ENCODE results near the gene MAP3K13. TPM values are rescaled to one million over a fixed set of nuclear protein-coding genes. Genes with fewer than 3 reads are reported as not detected.

MAP3K13 gene
- total and polyA plus RNA-seq, 2 of the 13 experiments (the other 11 are each of a cell fraction or from before 2014, with no cell fraction given), result 24.2 to 26.5 TPM

- no peak for TF ChIP-seq HIC2 (CRISPR knock-in tag; IDR thresholded peaks at IDR 0.05; ENCODE audit: low read depth)
- TF ChIP-seq MXD4 (CRISPR knock-in tag; IDR thresholded peaks at IDR 0.05), result no peak; the same call in 1 of the 2 replicates
- no peak for TF ChIP-seq KDM1A (CRISPR knock-in tag; IDR thresholded peaks at IDR 0.05)
- no peak for TF ChIP-seq TERF1 (CRISPR knock-in tag; IDR thresholded peaks at IDR 0.05)
- no peak for TF ChIP-seq ZNF292 (CRISPR knock-in tag; IDR thresholded peaks at IDR 0.05; ENCODE audit: borderline replicate concordance, low read depth)
- no peak for TF ChIP-seq ESRRA (CRISPR knock-in tag; IDR thresholded peaks at IDR 0.05; ENCODE audit: low read depth)
- TF ChIP-seq PPARG (CRISPR knock-in tag; conservative IDR thresholded peaks at IDR 0.05), result no peak
- TF ChIP-seq MXD3 (CRISPR knock-in tag; IDR thresholded peaks at IDR 0.05), result no peak
- TF ChIP-seq RNF219 (CRISPR knock-in tag; IDR thresholded peaks at IDR 0.05), result no peak
- no peak; the same call in 1 of the 2 replicates for TF ChIP-seq PATZ1 (CRISPR knock-in tag; IDR thresholded peaks at IDR 0.05)
- TF ChIP-seq MLX (CRISPR knock-in tag; IDR thresholded peaks at IDR 0.05), result no peak
- TF ChIP-seq ZNF841 (CRISPR knock-in tag; IDR thresholded peaks at IDR 0.05; ENCODE audit: borderline replicate concordance), result no peak
- TF ChIP-seq GATAD1 (CRISPR knock-in tag; IDR thresholded peaks at IDR 0.05), result peak; percentile 70
- TF ChIP-seq THAP8 (CRISPR knock-in tag; IDR thresholded peaks at IDR 0.05; ENCODE audit: borderline replicate concordance), result no peak
- TF ChIP-seq KLF11 (CRISPR knock-in tag; IDR thresholded peaks at IDR 0.05), result 0 out of 2 replicates have a peak, but pooled peaks have one; percentile 17
- no peak for TF ChIP-seq ZNF547 (CRISPR knock-in tag; IDR thresholded peaks at IDR 0.05)
- no peak for TF ChIP-seq CAMTA2 (CRISPR knock-in tag; IDR thresholded peaks at IDR 0.05; ENCODE audit: borderline replicate concordance)
- TF ChIP-seq ZNF264 (CRISPR knock-in tag; IDR thresholded peaks at IDR 0.05), result peak; percentile 36; the same call in 1 of the 2 replicates
- 0 out of 2 replicates have a peak, but pooled peaks have one; percentile 29 for TF ChIP-seq TOPORS (CRISPR knock-in tag; IDR thresholded peaks at IDR 0.05)
- TF ChIP-seq LBX2 (CRISPR knock-in tag; IDR thresholded peaks at IDR 0.05; ENCODE audit: borderline replicate concordance), result no peak
Observed at GRCh38 chr3:185328324-185329004, 34.5 kb upstream of the MAP3K13 start (continued).

Data from HepG2 (cell line).